GM18951 (cell line): ENCODE data around the gene BAD.

Experiments
- POLR2A ChIP-seq: IDR thresholded peaks from 4 replicates; pipeline ENCODE4 v1.6.1; 2011; ENCODE audit warnings: mild to moderate bottlenecking; ENCODE audit not compliant: insufficient read length, insufficient read depth; ENCODE audit errors: extremely low read depth
- in situ Hi-C: fragments of 300-500 bp; cut with MboI; formaldehyde crosslinking; loops from one replicate; pipeline ENCODE4 v1.12.0; 2022; ENCODE audit warnings: low sequenced_read_pairs, mixed read lengths, inconsistent platforms; ENCODE audit not compliant: unreplicated experiment

The BAD gene

GRCh38 chr11:64285885-64286800, 1.7 kb upstream of the BAD start:
- TF ChIP-seq POLR2A, result no peak

GRCh38 chr11:64284962-64285884, 758 bp upstream of the BAD start, which contains the start of gene GPR137:
Gene GPR137 (plus strand): TSS chr11:64285848. CDS start chr11:64286525, 677 bp downstream.
- in situ Hi-C loops, result no loop called here
- peak; percentile 55 for TF ChIP-seq POLR2A

More at GRCh38 chr11:64285885-64286800, 1.7 kb upstream of the BAD start:
- in situ Hi-C loops, result no loop called here

GRCh38 chr11:64283092-64283491, 1.4 kb downstream of the BAD start:
- in situ Hi-C loops, result no loop called here
- TF ChIP-seq POLR2A, result no peak

GRCh38 chr11:64281957-64282770, 2.3 kb downstream of the BAD start:
- in situ Hi-C loops, result no loop called here

GRCh38 chr11:64278576-64279190, 5.8 kb downstream of the BAD start:
- in situ Hi-C loops, result no loop called here
- TF ChIP-seq POLR2A, result no peak

More at GRCh38 chr11:64281957-64282770, 2.3 kb downstream of the BAD start:
- no peak for TF ChIP-seq POLR2A

GRCh38 chr11:64276653-64277431, 7.6 kb downstream of the BAD start:
- TF ChIP-seq POLR2A, result no peak

GRCh38 chr11:64275841-64276240, 8.6 kb downstream of the BAD start:
- in situ Hi-C loops, result no loop called here
- TF ChIP-seq POLR2A, result no peak

More at GRCh38 chr11:64276653-64277431, 7.6 kb downstream of the BAD start:
- in situ Hi-C loops, result no loop called here

GRCh38 chr11:64275031-64275800, 9.2 kb downstream of the BAD start:
- TF ChIP-seq POLR2A, result no peak
- in situ Hi-C loops, result no loop called here

GRCh38 chr11:64269540-64270220, 14.8 kb downstream of the BAD start:
- in situ Hi-C loops, result no loop called here
- TF ChIP-seq POLR2A, result peak; percentile 75

- no peak for TF ChIP-seq POLR2A
- in situ Hi-C loops, result no loop called here
These were observed 15.4 kb downstream of the BAD start for GRCh38 chr11:64268893-64269539.
